ENCODE results near the gene FASTK. TPM values are rescaled to one million over a fixed set of nuclear protein-coding genes. Genes with fewer than 3 reads are reported as not detected.

Gene FASTK
- total RNA-seq, 3 donors from 2014 or later, result 78.6 to 122 (median 98.5) TPM

GRCh38 chr7:151113344-151114150 is 32.9 kb upstream of the FASTK start:
- Histone ChIP-seq H3K4me3 (no peak overlapping the region), H3K36me3 (ENCODE audit: low read depth) (peaks cover 6% of the 10 kb centered on the region), H3K9me3 (no peaks in the 10 kb centered on the region), H3K4me1 (ENCODE audit: low read depth) (peaks cover 14% of the 10 kb centered on the region)
- TF ChIP-seq, protein P1, sequence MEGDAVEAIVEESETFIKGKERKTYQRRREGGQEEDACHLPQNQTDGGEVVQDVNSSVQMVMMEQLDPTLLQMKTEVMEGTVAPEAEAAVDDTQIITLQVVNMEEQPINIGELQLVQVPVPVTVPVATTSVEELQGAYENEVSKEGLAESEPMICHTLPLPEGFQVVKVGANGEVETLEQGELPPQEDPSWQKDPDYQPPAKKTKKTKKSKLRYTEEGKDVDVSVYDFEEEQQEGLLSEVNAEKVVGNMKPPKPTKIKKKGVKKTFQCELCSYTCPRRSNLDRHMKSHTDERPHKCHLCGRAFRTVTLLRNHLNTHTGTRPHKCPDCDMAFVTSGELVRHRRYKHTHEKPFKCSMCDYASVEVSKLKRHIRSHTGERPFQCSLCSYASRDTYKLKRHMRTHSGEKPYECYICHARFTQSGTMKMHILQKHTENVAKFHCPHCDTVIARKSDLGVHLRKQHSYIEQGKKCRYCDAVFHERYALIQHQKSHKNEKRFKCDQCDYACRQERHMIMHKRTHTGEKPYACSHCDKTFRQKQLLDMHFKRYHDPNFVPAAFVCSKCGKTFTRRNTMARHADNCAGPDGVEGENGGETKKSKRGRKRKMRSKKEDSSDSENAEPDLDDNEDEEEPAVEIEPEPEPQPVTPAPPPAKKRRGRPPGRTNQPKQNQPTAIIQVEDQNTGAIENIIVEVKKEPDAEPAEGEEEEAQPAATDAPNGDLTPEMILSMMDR (IDR thresholded peaks at IDR 0.05), result no peak
- no peak for ATAC-seq
- peak in 1 of 3 donors; percentile 19 for DNase-seq
- intact Hi-C loops (cut with DNase I, micrococcal nuclease), result no loop called here

DNA sequence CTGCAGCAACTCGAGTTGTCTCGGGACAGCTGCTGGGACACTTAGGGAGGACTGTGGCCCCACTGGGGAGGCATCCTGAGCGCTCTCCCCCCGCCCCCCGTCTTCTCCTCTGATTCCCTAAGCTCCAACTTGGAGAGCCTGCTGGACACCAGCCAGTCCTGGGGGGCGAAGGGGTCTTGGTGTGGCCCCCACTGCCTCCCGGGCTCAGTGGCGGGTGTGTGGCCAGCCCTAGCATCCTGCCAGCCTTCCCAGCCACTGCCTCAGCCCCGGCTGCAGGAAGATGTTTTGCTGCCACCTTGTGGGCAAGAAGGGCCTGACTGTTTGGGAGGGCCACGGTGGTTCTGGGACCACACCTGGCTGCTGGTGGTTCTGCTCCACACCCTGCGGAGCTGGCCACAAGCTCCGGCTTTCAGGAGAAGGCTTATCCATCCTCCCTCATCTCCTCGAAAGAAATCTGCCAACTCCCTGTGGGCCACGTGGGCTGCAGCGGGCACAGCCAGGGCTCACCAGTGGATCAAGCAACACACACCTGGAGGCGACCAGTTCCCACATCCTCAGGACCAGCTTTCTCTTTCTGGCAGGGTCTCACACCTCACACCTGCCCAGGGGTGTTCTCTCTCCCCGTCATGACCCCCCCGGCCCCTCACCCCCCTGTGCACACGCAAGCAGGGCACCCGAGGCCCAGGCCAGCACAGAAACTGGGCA is 30.5 kb upstream of the FASTK start:
- ATAC-seq, result peak; percentile 77
- Histone ChIP-seq H3K4me1 (ENCODE audit: low read depth) (peaks cover 14% of the 10 kb centered on the region), H3K36me3 (ENCODE audit: low read depth) (no peaks in the 10 kb centered on the region), H3K9me3 (no peaks in the 10 kb centered on the region), H3K4me3 (no peak overlapping the region)
- TF ChIP-seq, protein P1 (IDR thresholded peaks at IDR 0.05), result peak; percentile 72
- intact Hi-C loops (cut with DNase I, micrococcal nuclease), result no loop called here
- DNase-seq, result peak; percentile 75 to 89 (median 84)

- Histone ChIP-seq H3K4me1 (ENCODE audit: low read depth) (peaks cover 9% of the 10 kb centered on the region), H3K9me3 (no peaks in the 10 kb centered on the region), H3K4me3 (no peak overlapping the region), H3K36me3 (ENCODE audit: low read depth) (no peaks in the 10 kb centered on the region)
- intact Hi-C loops (cut with DNase I, micrococcal nuclease), result no loop called here
- TF ChIP-seq, protein P1 (IDR thresholded peaks at IDR 0.05), result no peak
- DNase-seq, result no peak
- ATAC-seq, result no peak
Measured at GRCh38 chr7:151110236-151110940, 29.8 kb upstream of the FASTK start.

DNA sequence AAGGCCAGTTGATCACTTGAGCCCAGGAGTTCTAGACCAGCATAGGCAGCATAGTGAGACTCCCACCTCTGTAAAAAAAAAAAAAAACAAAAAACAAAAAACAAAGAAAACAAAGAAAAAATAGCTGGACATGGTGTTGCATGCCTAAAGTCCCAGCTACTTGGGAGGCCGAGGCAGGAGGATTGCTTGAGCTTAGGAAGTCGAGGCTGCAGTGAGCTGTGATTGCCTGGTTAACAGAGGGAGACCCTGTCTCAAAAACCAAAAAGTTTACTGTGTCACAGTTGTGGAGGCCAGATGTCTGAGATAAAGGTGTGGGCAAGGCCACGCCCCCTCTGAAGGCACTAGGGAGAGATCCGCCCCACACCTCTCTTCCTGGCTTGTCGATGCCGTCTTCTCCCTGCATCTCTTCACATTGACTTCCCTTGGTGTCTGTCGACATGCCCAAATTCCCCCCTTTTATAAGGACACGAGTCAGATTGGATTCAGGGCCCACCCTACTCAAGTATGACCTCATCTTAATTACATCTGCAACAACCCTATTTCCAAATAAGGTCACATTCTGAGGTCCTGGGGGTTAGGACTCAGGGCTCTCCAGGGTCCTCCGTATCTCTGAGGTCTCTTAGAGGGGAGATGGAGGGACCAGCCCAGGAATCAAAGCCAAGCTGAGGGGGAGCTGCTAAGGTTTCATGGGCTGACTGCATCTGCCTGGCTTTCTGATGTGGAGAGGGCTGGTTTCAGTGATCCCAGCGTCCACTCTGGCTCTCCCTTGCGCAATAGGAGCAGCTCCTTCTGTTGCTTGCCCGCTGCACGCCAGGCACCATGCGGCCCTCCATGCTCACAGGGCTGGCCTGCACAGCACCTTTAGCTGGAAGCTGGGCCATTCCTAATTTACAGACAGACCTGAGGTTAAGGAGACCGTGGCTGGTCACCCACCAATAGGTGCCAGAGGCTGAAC is 28.8 kb upstream of the FASTK start:
- TF ChIP-seq, protein P1 (IDR thresholded peaks at IDR 0.05), result no peak
- intact Hi-C loops (cut with DNase I, micrococcal nuclease), result no loop called here
- peak in 2 of 3 donors; percentile 31 to 53 for DNase-seq
- H3K36me3 ChIP-seq (ENCODE audit: low read depth), result no peaks in the 10 kb centered on the region
- no peak overlapping the region for H3K4me3 ChIP-seq
- H3K9me3 ChIP-seq, result no peaks in the 10 kb centered on the region
- peak; percentile 17 for ATAC-seq
- H3K4me1 ChIP-seq (ENCODE audit: low read depth), result peaks cover 9% of the 10 kb centered on the region

- H3K4me1 ChIP-seq (ENCODE audit: low read depth), result no peaks in the 10 kb centered on the region
- no peaks in the 10 kb centered on the region for H3K36me3 ChIP-seq (ENCODE audit: low read depth)
- H3K9me3 ChIP-seq, result no peaks in the 10 kb centered on the region
- TF ChIP-seq, protein P1 (IDR thresholded peaks at IDR 0.05), result no peak
- no peak for DNase-seq
- H3K4me3 ChIP-seq, result no peak overlapping the region
- intact Hi-C loops (cut with DNase I, micrococcal nuclease), result no loop called here
- ATAC-seq, result no peak
Measured at GRCh38 chr7:151107882-151108281, 27.3 kb upstream of the FASTK start.

All from mucosa of descending colon (tissue), 3 donors.